GM19455 (cell line): ENCODE results near the gene SRGAP2C.
"Not testable (repeated sequence)": the region's sequence is repeated elsewhere in the genome, so short reads cannot be mapped to it uniquely, and the experiment has no call there.

Experiments
- ATAC-seq: cut with Tn5 transposase; IDR thresholded peaks from one replicate; pipeline ENCODE4 v1.9.1; 2021; ENCODE audit not compliant: unreplicated experiment

SRGAP2C gene

DNA sequence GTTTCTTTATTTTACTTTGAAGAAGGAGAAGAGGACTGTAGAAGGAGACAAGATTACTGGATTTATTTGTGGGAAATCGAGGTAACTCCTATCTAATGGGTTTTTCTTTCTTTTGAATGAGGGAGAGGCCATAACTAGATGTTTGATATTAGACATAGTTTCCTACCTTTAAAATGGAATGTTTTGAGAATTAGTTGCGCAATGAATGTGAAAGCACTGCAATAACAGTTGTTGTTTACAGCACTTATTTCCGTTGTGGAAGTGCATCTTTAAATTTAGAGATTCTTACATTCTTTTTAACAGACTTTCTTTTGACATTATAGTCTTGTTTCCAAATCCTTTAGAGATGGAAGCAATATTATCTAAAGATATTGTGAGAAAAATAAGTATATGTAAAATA, 229.0 kb downstream of the SRGAP2C start:
- ATAC-seq, result no peak

DNA sequence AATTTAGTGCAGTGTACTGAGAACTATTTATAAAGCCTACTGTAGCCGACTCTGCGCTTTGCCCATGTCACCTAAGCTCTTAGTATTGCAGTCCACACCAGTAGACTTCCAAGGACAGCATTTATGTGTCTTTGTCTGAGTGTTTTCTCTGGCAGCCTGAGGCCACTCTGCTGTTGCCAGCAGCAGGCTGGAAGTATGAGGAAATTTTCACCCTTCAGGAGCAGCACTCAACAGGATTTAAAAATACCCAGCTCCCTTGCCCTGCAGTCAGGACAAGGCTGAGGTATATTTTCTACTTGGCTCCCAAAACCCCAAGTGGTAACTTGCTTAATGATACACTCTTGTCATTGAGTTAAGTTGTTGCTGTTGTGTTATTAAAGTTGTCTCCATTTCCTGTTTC, 230.1 kb downstream of the SRGAP2C start:
- ATAC-seq, result no peak

DNA sequence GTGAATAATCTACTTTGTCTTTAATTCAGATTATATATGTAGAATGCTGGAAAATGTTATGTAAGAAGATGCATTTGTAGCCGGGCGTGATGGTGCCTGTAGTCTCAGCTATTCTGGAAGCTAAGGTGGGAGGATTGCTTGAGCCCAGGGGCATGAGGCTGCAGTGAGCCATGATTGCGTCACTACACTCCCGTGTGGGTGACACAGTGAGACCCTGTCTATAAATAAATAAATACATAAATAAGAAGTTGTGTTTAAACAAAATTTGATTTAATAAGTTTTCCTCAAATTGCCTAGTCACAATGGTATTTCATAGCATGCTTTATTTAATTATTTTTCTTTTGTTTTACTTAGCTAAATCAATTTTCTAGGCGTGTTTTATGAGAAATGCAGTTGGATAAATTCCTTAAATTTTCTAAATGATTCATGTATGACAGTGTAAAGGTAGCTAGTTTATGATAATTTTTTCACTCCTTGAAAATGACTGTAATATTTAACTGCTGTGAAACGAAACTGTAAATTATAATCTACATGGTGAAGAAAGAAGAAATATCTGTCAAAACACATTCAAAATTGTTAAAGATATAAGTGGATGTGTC, 232.6 kb downstream of the SRGAP2C start:
- ATAC-seq, result no peak

DNA sequence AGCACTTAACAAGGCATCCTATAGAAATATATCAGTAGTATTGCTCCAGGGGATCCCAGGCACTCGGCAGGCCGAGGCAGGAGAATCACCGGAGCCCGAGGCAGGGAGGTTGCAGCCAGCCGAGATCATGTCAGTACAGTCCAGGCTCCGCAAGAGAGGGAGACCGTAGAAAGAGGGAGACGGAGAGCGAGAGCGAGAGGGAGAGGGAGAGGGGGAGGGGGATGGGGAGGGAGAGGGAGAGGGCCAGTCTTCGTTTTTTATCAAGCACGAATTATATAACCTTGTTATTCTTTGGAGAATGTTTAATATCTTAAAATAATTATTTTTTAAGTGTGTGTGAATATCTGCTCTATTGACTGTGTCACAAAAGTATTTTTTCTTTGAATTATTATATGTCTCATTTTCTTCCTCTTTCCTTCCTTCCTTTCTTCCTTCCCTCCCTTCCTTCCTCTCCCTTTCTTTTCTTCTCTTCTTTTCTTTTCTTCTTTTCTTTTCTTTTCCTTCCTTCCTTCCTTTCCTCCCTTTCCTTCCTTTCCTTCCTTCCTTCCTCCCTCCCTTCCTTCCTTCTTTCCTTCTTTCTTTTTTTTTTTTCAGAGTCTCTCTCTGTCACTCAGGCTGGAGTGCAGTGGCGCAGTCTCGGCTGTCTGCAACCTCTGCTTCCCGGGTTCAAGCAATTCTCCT, 233.7 kb downstream of the SRGAP2C start:
- no peak for ATAC-seq

DNA sequence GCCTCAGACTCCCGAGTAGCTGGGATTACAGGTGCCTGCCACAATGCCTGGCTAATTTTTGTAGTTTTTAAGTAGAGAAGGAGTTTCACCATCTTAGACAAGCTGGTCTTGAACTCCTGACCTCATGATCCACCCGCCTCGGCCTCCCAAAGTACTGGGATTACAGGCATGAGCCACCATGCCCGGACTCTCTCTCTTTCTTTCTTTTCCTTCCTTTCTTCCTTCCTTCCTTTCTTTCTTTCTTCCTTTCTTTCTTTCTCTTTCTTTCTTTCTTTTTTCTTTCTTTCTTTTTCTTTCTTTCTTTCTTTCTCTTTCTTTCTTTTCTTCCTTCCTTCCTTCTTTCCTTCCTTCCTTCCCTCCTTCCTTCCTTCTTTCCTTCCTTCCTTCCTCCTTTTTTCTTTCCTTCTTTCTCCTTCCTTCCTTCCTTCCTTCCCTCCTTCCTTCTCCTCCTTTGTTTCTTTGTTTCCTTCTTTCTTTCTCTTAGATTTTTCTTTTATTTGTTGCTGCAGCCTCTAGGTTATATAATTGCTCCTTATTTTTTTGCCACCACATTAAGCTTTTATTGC, 234.4 kb downstream of the SRGAP2C start:
- not testable (repeated sequence) for ATAC-seq

DNA sequence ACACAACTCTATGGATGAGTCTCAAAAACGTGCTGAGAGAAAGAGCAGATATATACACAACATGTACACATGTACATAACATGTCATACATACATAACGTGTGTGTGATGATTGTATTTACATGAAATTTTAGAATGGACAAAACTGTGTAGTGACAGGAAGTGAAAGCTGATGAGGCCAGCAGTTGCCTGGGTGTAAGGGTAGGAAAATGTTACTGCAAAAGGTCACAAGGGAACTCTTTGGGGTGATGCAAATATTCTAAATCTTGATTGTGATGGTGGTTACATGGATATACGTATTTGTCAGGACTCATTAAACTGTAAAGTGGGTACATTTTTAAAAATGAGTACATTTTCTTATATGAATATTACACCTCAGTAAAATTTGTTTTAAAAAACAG, 236.7 kb downstream of the SRGAP2C start:
- not testable (repeated sequence) for ATAC-seq

DNA sequence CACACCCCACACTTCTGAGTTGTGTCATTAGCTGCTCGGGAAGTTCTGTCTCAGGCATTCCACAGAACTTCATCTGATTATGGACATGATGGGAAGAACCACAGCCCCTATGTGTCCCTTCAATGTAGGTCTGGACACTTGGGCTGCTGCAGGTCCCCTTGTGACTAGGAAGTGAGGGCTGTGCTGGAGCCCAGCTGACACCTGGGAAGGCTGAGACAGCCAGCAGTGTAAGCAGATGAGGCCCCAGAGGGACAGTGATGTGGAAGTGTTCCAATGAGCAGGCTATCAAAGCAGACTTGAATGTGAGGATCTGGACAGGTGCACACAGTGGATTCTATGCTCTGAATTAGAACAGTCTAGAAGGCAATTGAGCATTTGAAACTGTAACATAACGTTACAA, 239.2 kb downstream of the SRGAP2C start:
- not testable (repeated sequence) for ATAC-seq

DNA sequence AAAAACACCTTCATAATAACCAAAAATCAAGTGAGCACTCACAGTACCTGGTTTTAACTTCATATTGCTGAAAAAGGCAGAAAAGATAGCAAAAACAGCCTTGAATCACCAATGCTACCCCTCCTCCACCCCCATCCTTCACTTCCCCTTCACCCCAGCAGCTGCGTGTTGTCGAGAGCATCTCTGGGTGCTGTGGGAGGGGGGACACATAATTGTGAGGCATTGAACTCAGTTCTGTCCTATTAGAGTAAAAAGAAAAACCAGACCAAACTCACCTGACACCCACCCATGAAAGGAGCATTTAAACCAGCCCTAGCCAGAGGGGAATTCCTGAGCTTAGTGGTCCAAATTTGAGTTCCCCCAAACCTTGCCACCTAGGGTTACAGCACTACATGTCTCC, 248.7 kb downstream of the SRGAP2C start:
- not testable (repeated sequence) for ATAC-seq

DNA sequence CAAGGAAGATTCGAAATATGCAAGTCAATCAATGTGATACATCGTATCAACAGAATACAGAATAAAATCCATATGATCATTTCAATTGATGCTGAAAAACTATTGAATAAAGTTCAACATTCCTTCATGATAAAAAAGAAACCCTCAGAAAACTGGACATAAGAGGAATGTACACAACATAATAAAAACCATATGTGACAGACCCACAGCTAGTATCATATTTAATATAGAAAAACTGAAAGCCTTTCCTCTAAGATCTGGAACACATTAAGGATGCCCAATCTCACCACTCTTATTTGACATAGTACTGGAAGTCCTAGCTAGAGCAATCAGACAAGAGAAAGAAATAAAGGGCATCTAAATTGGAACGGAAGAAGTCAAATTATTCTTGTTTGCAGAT, 254.1 kb downstream of the SRGAP2C start:
- not testable (repeated sequence) for ATAC-seq

DNA sequence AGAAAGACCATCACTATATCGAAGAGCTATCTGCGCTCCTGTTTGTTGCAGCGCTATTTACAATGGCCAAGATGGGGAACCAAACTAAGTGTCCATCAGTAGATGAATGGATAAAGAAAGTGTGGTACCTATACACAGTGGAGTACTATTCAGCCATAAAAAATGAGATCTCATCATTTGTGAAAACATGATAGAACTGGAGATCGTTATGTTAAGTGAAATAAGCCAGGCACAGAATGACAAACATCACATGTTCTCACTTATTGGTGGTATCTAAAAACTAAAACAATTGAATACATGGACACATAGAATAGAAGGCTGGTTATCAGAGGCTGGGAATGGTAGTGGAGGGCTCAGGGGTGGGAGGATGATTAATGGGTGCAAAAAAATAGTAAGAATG, 256.2 kb downstream of the SRGAP2C start:
- ATAC-seq, result no peak
